Sigmoid colon (tissue), 7 donors: ENCODE data around the gene PPM1L. TPM values are rescaled to one million over a fixed set of nuclear protein-coding genes. Genes with fewer than 3 reads are reported as not detected.
"Not testable (repeated sequence)": the region's sequence is repeated elsewhere in the genome, so short reads cannot be mapped to it uniquely, and the experiment has no call there.

Source experiments
- DNase-seq: peaks from one replicate; pipeline ENCODE4 v3.0.0-alpha.2; 2019
- H3K27ac ChIP-seq, 4 donors: fragments of 200-600 bp; sonication (generic); one replicate each; pipeline ENCODE4 v1.5.1; 2016 to 2019; ENCODE audit warnings: mild to moderate bottlenecking in 1 of 4
- H3K27me3 ChIP-seq, 3 donors: fragments of 200-600 bp; sonication (generic); one replicate each; pipeline ENCODE4 v1.5.1; 2019; ENCODE audit warnings: mild to moderate bottlenecking in 1 of 3
- H3K36me3 ChIP-seq, 4 donors: fragments of 200-600 bp; sonication (generic); one replicate each; pipeline ENCODE4 v1.5.1; 2016 to 2019
- H3K4me1 ChIP-seq, 4 donors: fragments of 200-600 bp; sonication (generic); one replicate each; pipeline ENCODE4 v1.5.1; 2017 to 2019
- H3K4me3 ChIP-seq, 4 donors: fragments of 200-600 bp; sonication (generic); one replicate each; pipeline ENCODE4 v1.5.1; 2017 to 2019; ENCODE audit warnings: mild to moderate bottlenecking in 2 of 4, moderate library complexity in 1 of 4
- H3K9me3 ChIP-seq, 4 donors: fragments of 200-600 bp in 3 of 4; sonication (generic) in 3 of 4; one replicate each; pipeline versions ENCODE4 v1.5.1 to v1.6.1; 2013 to 2019
- EP300 ChIP-seq, 4 donors: sonication (generic); formaldehyde crosslinking; IDR thresholded peaks; one replicate each; pipeline ENCODE4 v1.6.1; 2017; ENCODE audit warnings: antibody characterized with exemption in 4 of 4
- POLR2A ChIP-seq, 2 donors: fragments of 450-650 bp; IDR thresholded peaks; one replicate each; pipeline ENCODE4 v1.6.1; 2016; ENCODE audit warnings: antibody characterized with exemption in 2 of 2, mild to moderate bottlenecking in 2 of 2, moderate library complexity in 2 of 2
- POLR2AphosphoS5 ChIP-seq, 4 donors: sonication (generic); formaldehyde crosslinking; IDR thresholded peaks; one replicate each; pipeline ENCODE4 v1.6.1; 2017; ENCODE audit warnings: antibody characterized with exemption in 4 of 4
- WGBS, 2 donors: extraction: QIAGEN DNeasy Blood & Tissue Kit; methylation state at CpG; one replicate each; pipeline ENCODE4 v1.1.7; 2013; 5-methylcytosine and 5-hydroxymethylcytosine counted together
- intact Hi-C: fragments of 100-400 bp; cut with DNase I; formaldehyde crosslinking; loops from one replicate; pipeline ENCODE4 v1.15.1; 2023
- polyA plus RNA-seq, 3 donors: library from polyadenylated mRNA; stranded (reverse); fragments of 200-250 nt; gene quantifications; one replicate each; pipeline ENCODE4 v1.2.3, GENCODE V29; 2013
- total RNA-seq, 4 donors: library from RNA; depleted of rRNA; stranded (reverse); fragments of >200 nt; gene quantifications; one replicate each; pipeline ENCODE4 v1.1.0, GENCODE V29; 2016
- TF ChIP-seq, protein P1 (sequence below), 4 experiments: fragments of 450-650 bp in 3 of 4; fragments of 200-600 bp in 1 of 4; IDR thresholded peaks; one replicate each; pipeline ENCODE4 v1.5.1; 2016 to 2019; ENCODE audit warnings: antibody characterized with exemption in 4 of 4, mild to moderate bottlenecking in 3 of 4, moderate library complexity in 2 of 4
- donor health status: healthy with polysubstance abuse.
- donor health status: Bipolar disorder and iron deficiency.
- donor health status: healthy.

PPM1L gene
- total and polyA plus RNA-seq, 7 donors, result 1.2 to 50.2 (median 33.2) TPM

DNA sequence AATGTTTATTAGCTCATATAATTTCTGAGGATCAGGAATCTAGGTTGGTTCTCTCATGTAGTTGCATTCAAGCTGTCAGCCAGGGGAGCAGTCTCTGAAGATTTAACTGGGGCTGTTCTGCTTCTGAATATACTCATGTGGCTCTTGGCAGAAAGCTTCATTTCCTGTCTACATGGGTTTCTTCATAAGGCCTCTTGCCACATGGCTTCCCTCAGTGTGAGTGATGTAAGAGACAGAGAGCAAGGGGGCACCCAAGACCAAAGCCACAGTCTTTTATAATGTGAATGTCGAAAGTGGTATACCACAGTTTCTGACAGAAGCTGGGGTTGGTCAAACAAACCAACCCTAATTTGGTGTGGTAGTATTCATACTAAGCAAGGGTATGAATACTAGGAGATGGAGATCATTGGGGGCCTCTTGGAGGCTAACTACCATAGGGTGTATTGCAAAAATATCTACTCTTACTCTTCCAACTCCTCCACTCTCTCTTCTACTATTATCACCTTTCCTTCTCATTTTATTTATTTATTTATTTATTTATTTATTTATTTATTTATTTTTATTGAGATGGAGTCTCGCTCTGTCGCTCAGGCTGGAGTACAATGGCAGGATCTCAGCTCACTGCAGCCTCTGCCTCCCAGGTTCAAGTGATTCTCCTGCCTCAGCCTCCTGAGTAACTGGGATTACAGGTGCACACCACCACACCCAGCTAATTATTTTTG is 225.3 kb downstream of the PPM1L start:
- WGBS, 2 donors, result 79 to 91% methylated on average over 3 of the region's 3 CpGs
- no peaks in the 10 kb centered on the region for H3K36me3 ChIP-seq
- DNase-seq, result no peak

DNA sequence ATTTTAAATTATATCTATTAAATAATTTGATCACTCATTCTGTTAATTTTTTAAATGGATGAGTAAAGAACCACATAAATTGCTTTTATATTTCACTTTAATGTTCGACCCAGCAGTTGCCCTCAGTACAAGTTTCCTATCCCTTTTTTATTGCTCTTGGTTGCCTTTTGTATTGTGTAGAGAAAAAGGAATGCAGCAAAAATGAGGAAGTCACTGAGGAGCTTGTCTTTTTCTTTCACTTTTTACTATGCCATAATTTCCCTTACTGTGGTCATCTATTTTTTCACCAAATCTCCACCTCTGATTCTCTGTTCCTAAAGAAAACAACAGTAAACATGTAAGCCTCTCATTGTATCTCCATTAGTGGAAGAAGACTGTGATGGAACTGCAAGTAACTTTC is 226.5 kb downstream of the PPM1L start:
- H3K4me1 ChIP-seq, result no peaks in the 10 kb centered on the region
- peak overlapping the region in 1 of 4 donors; percentile 13 for H3K27ac ChIP-seq
- 17 to 18% methylated on average over 1 of the region's 1 CpG for WGBS, 2 donors
- peaks cover 0 to 1% (median 0%) of the 10 kb centered on the region in 4 donors for H3K9me3 ChIP-seq
- intact Hi-C loops, result no loop called here
- no peak overlapping the region for H3K4me3 ChIP-seq
- no peaks in the 10 kb centered on the region for H3K36me3 ChIP-seq
- DNase-seq, result no peak
- no peaks in the 10 kb centered on the region for H3K27me3 ChIP-seq
- TF ChIP-seq, protein P1, sequence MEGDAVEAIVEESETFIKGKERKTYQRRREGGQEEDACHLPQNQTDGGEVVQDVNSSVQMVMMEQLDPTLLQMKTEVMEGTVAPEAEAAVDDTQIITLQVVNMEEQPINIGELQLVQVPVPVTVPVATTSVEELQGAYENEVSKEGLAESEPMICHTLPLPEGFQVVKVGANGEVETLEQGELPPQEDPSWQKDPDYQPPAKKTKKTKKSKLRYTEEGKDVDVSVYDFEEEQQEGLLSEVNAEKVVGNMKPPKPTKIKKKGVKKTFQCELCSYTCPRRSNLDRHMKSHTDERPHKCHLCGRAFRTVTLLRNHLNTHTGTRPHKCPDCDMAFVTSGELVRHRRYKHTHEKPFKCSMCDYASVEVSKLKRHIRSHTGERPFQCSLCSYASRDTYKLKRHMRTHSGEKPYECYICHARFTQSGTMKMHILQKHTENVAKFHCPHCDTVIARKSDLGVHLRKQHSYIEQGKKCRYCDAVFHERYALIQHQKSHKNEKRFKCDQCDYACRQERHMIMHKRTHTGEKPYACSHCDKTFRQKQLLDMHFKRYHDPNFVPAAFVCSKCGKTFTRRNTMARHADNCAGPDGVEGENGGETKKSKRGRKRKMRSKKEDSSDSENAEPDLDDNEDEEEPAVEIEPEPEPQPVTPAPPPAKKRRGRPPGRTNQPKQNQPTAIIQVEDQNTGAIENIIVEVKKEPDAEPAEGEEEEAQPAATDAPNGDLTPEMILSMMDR (IDR thresholded peaks at IDR 0.05), result no peak
- TF ChIP-seq EP300 (IDR thresholded peaks at IDR 0.05) (no peak), POLR2AphosphoS5 (IDR thresholded peaks at IDR 0.05) (no peak), POLR2A (IDR thresholded peaks at IDR 0.05) (no peak)

More for the DNA sequence above, 225.3 kb downstream of the PPM1L start:
- Histone ChIP-seq H3K27me3 (no peaks in the 10 kb centered on the region), H3K4me1 (no peaks in the 10 kb centered on the region), H3K4me3 (no peak overlapping the region), H3K9me3 (peaks cover 0 to 1% (median 0%) of the 10 kb centered on the region in 4 donors), H3K27ac (peak overlapping the region in 1 of 4 donors; percentile 13)
- intact Hi-C loops, result no loop called here
- TF ChIP-seq EP300 (IDR thresholded peaks at IDR 0.05) (no peak), POLR2A (IDR thresholded peaks at IDR 0.05) (no peak), POLR2AphosphoS5 (IDR thresholded peaks at IDR 0.05) (no peak)
- TF ChIP-seq, protein P1 (IDR thresholded peaks at IDR 0.05), result no peak

DNA sequence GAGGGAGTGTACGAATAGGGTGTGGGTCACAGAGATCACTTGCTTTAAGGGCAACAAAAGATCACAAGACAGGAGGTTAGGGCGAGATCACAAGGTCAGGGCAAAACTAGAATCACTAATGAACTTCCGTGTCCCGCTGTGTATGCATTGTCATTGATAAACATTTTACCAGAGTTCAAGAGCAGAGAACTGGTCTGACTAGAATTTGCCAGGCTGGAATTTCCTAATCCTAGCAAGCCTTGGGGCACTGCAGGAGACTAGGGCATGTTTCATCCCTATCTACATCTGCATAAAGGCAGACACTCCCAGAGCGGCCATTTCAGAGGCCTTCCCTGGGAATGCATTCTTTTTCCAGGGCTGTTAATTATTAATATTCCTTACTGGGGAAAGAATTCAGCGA is 227.9 kb downstream of the PPM1L start:
- H3K36me3 ChIP-seq, H3K4me1 ChIP-seq, DNase-seq, H3K27me3 ChIP-seq, H3K9me3 ChIP-seq, intact Hi-C loops, H3K4me3 ChIP-seq, H3K27ac ChIP-seq: not testable (repeated sequence)
- 86 to 88% methylated on average over 6 of the region's 6 CpGs for WGBS, 2 donors

DNA sequence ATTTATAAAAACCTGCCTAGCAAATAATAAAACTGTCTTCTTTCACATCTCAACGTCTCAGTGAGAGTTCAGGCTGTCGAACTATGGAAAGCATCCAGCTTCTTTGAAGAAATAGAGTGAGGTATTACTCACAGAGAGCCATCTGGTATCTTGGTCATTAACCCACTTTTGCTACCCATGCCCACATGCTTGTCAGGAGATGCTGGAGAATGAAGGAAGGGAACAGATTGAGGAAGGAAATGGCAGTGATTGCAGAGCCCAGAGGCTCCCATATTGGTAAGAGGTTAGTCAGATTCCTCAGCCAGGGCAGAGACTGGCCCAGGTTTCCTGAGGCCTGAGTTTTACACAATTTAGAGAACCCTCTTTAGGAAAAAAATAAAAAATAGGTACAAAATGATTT is 230.0 kb downstream of the PPM1L start:
- H3K27me3 ChIP-seq, result no peaks in the 10 kb centered on the region
- TF ChIP-seq POLR2AphosphoS5 (IDR thresholded peaks at IDR 0.05) (no peak), EP300 (IDR thresholded peaks at IDR 0.05) (no peak), POLR2A (IDR thresholded peaks at IDR 0.05) (no peak)
- TF ChIP-seq, protein P1 (IDR thresholded peaks at IDR 0.05), result no peak
- peaks cover 0 to 1% (median 0%) of the 10 kb centered on the region in 4 donors for H3K9me3 ChIP-seq
- no peaks in the 10 kb centered on the region for H3K36me3 ChIP-seq
- no peak overlapping the region for H3K4me3 ChIP-seq
- intact Hi-C loops, result no loop called here
- H3K4me1 ChIP-seq, result peaks cover 0 to 8% (median 2%) of the 10 kb centered on the region in 4 donors
- DNase-seq, result no peak
- H3K27ac ChIP-seq, result no peak overlapping the region
- WGBS, 2 donors, result 76 to 78% methylated on average over 2 of the region's 2 CpGs

DNA sequence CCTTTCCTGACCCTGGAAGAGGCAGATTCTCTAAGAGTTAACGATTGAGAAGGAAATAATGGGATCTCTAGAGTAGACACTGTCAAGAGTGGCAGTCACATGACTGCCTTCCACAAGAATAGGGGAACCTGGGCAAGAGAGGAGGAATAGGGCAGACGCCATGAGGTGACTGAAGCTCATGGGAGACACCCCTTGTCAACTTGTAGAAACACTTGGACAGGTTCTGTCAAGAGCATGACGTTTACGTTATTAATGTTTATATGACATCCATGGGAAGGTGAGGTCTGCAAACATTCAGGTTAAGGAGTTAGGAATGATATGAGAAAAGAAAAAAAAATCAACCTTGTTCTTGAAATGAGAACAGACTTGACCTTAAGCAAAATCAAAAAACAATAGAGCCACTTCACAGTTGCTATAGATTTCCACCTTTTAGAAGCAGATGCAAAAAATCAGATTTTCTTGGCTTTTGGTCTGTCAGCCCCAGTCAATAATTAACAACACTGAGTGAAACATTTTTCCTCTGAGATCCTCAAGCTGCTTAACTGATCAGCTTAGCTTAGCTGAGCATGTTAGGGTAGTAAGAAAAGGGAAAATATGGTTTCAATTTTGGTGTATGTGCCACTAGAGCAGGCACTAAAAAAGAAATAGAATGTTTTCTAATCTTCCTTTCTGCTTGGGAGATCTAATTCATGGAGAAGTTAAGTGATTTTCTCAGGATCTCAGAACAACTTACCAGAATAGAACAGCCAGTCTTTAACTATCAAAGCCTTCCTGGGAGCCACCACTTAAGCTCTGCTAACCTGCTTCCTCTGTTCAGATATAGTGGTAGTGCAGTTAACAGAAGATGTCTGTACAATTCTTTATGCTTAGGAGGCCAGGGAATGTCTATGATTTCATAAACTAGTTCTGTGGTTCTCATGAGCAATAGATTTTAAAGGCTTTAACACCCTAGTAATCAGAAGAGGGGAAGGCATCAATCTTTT is 232.2 kb downstream of the PPM1L start:
- WGBS, 2 donors, result 56 to 79% methylated on average over 4 of the region's 4 CpGs
- intact Hi-C loops, result no loop called here
- H3K4me1 ChIP-seq, result peaks cover 0 to 8% (median 2%) of the 10 kb centered on the region in 4 donors

More for the DNA sequence above, 232.2 kb downstream of the PPM1L start:
- Histone ChIP-seq H3K36me3 (no peaks in the 10 kb centered on the region), H3K27me3 (no peaks in the 10 kb centered on the region), H3K9me3 (peaks cover 0 to 1% (median 0%) of the 10 kb centered on the region in 4 donors), H3K27ac (no peak overlapping the region), H3K4me3 (no peak overlapping the region)
- TF ChIP-seq, protein P1 (IDR thresholded peaks at IDR 0.05), result no peak
- TF ChIP-seq POLR2AphosphoS5 (IDR thresholded peaks at IDR 0.05) (no peak), POLR2A (IDR thresholded peaks at IDR 0.05) (no peak), EP300 (IDR thresholded peaks at IDR 0.05) (no peak)
- no peak for DNase-seq
